SW480 (cell line): Measurements from ENCODE around the gene LIPG.

Source experiments
- DNase-seq: peaks from one replicate; pipeline ENCODE4 v3.0.0-alpha.2; 2016; ENCODE audit warnings: low spot score

Gene LIPG

DNA sequence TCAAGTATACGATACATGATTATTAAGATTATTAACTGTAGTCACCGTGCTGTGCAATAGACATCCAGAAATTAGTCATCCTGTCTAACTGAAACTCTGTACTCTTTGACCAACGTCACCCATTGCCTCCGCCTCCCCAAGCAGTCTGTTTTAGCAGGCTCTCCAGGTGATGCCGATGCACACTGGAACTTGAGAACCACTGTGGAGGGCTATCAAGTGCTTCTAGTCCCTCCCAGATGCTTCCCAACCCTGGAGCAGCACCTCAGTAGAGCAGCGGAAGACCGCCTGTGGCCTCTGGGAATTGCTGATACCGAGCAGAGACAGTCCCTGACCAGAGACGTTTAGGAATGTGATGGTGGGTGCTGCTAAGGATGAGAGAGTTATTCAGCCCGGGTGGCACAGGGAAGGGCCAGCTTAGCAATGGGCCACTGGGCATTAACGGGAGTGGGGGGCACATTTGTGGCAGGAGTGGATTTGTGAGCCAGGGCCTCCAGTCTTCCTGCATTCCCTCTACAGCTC lies 50.7 kb downstream of the LIPG start:
- DNase-seq: no peak

DNA sequence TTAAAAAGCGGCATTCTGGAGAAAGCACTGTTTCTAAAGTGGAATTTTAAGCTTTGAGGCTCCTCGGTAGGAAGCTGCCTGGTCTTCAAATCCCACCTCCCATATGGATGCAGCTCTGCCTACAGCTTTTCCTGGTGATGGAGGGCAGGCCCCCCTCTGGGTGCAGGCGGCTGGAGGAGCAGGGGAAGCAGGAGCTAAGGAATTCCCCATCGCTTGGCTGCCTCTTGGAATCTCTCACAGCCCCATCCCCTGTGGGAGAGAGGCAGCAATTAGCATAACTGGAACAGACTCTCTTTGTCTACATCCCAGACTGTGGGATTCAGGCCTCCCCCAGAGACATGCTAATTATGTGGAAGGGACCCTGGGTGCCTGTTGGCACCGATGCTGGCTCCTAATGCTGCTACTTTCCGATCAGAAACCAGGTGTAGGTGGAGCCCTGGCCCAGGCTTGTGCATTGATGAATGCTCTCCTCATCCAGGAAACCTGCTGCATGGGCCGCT lies 51.3 kb downstream of the LIPG start:
- DNase-seq: peak; percentile 21

DNA sequence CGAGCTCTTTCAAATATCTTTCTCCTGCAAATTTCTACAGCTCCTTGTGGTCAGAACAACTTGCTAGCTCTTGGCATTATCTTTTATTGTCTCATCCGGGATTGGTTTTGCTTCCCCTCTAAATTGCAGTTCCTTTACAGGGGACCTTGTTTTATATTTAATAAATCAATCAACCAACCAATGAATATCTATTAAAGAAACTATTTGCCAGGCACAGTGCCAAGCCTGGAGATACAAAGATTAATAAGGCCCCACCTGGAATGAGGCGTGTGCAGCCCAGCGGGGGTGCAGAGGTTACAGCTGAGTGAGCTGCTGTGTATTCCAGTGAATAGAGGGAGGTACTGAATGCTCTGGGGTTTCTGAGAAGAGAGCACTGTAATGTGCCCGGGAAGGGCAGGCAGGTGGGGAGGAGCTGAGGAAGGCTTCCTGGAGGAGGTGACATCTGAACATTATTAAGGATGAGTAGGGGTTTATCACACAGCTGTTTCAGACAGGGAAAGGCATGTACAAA lies 51.8 kb downstream of the LIPG start:
- DNase-seq: peak; percentile 8

DNA sequence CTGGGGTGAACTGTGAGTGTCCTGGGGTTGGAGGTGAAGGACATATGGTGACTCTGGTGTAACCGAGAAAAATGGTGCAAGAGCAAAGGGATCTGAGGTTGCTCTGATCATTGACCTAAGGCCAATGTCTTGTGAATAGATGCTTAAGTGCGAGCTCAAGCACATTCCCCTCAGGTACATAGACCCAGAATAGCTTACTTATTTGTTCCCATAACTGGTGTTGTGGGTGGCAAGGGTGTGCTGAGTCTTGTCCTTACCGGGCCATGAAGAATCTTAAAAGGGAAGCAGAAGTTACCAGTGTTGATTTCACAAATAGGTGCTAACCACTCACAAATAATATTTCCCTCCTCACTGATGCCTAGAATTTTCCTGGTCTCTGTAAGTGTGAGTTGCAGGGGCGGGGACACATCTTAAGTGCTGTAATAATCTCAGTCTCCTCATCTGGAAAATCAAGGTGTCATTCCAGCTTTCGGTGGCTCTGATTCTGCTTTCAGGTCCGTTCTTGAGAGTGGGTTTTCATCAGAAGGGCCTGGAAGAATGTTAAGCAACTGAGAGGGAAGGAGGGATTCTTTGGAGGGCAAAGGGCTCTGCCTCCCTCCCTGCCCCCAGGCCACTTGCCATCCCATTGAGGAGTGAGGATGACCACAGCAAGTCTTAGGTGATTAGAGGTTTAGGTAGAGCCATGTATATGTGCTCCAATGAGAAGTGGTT lies 54.9 kb downstream of the LIPG start:
- DNase-seq: no peak

- no peak for DNase-seq
Measured at GRCh38 chr18:49617329-49617695, 55.5 kb downstream of the LIPG start.

DNA sequence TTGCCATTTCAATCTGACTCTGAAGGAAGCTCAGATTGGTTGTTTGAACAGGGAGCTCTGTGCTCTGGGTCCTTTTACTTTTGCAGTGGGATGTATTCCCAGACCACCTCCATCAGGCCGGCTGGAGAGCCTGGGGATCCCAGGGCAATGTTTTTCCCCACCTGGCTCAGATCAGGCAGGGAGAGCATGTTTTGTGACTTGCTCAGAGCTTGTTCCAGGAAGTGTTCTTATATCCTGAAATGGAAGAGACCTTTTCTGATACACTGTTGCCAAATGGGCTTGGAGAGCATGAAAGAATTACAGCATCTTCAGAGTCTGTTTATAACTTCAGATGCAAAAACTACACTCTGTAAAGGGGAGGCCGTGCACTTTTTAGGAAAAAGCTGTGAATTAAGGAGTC lies 56.0 kb downstream of the LIPG start:
- no peak for DNase-seq

DNA sequence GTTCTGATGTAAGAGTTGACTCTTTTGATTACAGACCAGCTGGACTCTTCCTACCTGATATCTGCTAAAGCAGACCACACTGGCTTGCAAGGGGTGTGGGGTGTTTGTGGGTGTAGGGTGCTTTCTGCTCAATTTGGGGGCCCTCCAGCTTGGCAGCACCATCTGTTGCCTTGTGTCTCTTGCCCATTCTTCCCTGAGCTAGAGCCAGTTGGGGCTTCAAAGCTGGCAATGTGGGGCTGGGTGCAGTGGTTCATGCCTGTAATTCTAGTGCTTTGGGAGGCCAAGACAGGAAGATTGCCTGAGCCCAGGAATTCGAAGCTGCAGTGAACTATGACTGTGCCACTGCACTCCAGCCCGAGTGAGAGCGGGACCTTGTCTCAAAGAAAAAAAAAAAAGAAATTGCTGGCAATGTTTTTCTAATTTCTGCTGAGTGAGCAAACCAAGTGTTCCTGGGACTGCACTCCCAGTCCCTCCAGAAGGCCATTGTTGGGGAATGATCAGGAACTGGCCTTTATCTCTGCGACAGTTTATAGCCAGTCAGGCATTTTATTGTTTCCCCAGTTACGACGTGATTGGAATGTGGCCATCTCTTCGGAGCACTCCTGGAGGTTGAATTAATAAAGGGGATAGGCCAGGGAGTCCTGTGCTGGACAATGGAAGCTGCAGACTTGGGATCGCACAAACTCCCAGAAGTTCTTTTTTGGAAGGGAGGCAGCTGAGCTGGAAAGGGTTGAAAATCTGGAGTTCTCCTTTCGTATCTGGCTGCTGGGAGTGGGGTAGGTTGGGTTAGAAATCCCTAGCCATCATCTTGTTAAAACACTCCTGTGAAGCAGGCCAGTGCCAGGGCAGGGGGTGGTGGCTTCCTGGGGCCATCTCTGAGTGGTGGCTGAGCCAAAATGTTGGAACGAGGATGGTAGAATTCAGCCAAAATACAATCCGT lies 57.2 kb downstream of the LIPG start:
- no peak for DNase-seq

- DNase-seq: no peak
Measured at GRCh38 chr18:49619801-49620200, 57.9 kb downstream of the LIPG start.

GRCh38 chr18:49621301-49621700 lies 59.4 kb downstream of the LIPG start:
- no peak for DNase-seq

DNA sequence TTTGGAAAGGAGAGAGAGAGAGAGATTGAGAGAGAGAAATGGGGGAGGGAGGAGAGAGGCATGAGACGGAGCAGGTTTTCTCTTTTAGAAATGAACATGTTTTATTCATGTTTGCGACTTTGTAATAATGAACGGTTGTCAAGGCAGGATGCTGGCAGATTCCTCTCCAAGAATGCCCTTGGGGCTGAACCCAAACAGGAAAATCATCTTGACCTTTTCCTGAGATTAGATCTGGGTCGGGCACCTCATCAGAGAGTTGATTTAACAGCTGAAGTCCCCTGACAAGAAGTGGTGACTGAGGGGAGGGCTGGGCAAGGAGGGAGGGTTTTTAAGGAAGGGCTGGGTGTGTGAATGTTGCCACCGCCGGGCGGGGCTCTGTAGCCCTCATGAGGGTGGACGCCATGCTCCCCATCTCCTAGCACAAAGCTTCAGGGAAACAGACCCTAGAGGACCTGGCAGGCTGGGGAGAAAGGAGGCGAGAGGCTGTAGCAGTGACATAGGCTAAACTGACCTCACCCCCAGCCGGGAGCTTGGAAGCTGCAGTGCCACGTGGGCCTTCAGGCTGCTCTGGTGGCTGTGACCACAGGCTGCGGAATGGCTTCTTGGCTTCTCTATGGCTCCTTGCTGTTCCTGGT lies 60.0 kb downstream of the LIPG start:
- DNase-seq: no peak

GRCh38 chr18:49623571-49623970 lies 61.7 kb downstream of the LIPG start:
- no peak for DNase-seq

DNA sequence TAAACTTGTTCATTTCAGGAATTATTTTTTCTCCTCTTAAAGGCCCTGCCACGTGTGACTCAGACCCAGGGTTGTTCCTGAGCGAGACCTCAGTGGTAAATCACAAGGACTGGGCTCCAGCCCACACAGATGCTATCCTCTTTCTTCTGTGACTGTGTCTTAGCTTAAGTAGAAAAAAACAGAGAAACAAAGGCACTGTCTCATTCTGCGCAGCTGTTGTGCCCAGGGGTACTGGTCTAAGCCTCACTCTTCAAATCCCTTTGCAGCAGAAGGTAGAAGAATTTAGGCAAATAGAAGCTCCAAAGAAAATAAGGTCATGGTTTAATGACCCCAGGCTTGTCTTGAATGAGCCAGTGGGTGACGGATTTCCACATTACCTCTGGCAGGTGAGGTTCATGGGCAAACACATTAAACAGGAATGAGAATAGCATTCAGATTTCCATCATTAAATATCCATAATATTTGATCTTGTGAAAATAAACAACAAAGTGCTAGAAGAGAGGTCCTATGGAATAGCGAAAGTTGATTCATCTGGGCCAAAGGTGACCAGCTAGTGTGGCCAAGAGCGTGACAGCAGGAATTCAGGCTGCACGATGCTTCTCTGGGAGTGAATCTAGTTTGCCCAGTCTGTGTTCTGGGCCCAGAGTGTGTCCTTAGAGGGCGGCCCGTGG lies 63.3 kb downstream of the LIPG start:
- no peak for DNase-seq

- no peak for DNase-seq
Measured at GRCh38 chr18:49626842-49627467, 65.1 kb downstream of the LIPG start.

DNA sequence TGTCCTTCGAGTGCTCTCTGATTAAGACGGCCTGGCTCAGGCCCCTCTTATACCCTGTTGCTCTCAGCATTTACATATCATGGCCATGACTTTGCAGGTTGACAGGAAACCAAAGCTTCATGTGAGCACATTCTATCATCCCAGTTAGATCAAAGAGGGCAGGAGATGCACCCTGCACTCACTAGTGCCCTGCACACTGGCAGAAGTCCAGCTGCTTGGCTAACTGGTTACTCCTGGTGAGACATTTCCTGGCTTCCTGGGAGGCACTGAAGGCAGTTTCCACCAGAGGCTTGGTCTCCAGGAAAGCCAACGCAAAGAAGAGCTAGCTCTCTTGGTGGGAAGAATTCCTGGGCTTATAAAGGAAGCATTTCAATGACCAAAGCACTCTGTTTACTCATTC lies 66.3 kb downstream of the LIPG start:
- DNase-seq: no peak

- DNase-seq: peak; percentile 7
Measured at GRCh38 chr18:49628881-49629795, 67.3 kb downstream of the LIPG start.

DNA sequence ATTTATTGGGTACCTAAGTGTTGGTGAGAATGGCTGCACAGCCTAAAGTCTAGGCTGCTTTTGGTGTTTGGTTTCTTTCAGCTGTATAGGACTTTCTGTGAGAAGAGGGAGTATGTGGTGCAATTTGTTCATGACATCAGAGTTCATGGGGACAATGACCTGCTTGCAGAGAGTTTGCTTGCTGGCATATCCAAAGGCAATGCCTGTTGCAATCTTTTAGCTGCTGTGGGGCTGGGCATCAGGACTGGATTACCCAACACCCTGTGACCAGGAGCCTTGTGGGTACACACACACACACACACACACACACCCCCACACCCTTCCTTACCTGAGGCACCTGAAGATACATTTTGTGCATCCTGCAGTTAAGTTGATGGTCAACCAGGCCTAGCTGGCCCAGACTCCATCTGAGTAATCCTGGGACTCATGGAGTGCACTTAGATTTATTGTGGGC lies 68.4 kb downstream of the LIPG start:
- DNase-seq: no peak

GRCh38 chr18:49631146-49631866 lies 69.4 kb downstream of the LIPG start:
- DNase-seq: no peak

DNA sequence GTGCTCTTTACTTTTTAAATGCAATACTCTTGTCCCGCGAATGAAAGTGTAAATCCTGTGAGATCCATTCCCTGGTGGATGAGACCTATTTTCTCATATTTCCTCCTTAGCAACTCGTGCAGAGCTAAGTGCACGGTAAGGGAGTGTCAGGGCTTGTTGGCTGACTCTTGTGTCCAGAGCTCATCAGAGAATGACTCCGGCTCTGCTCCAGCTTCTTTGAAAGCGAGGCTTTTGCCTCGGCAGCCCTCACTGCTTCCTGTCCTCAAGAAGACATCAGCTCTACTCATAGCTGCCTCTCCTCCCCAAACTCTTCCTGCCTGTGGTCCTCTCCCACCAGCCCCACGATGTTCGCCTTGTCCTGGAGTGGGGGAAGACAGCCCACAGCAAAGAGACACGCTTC lies 70.7 kb downstream of the LIPG start:
- no peak for DNase-seq

DNA sequence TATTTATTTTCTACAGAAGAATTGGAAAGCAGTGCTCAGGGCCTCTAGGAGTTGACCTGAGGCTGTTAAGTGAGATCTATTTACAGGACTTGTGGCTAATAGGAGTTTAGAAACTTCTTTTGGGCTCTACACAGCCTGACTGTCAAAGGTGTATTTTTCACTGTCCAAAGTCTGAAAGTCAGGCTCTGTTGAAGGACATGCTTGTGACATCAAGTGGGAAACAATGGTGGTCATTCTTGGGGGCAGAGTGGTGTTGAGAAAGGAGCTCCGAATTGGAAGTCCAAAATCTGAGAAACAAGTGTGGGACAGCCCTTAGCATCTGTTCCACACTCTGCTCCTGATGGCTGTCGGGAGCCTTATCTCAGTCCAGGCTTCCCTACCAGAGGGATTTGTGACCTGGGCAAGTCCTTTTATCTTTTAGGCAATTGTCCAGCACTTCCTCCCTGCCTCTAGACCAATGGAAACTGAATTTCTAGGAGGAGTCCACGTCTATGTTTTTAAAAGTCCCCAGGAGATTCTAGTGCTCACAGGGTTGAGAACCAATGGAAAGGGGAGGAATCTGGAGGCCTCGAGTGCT lies 76.4 kb downstream of the LIPG start:
- no peak for DNase-seq
